HUES48 (cell line): ENCODE measurements around the gene MTOR.
A peak's percentile ranks its signal among the peaks of the same experiment; 100 is the strongest.

ENCODE experiments used
- H3K27ac ChIP-seq: one replicate; pipeline ENCODE4 v1.7.0; 2013; ENCODE audit warnings: low read depth, low read length, inconsistent platforms
- H3K27me3 ChIP-seq: 2 replicates; pipeline ENCODE4 v1.6.1; 2013; ENCODE audit warnings: mild to moderate bottlenecking, low read length; ENCODE audit not compliant: control insufficient read depth, insufficient read depth
- H3K36me3 ChIP-seq: 2 replicates; pipeline ENCODE4 v1.6.1; 2013; ENCODE audit warnings: low read length; ENCODE audit not compliant: control insufficient read depth, insufficient read depth
- H3K4me1 ChIP-seq: 2 replicates; pipeline ENCODE4 v1.6.1; 2013; ENCODE audit warnings: mild to moderate bottlenecking, low read length; ENCODE audit not compliant: control insufficient read depth, insufficient read depth
- H3K4me3 ChIP-seq: 2 replicates; pipeline ENCODE4 v1.5.1; 2013; ENCODE audit warnings: mild to moderate bottlenecking, low read depth, low read length
- H3K9ac ChIP-seq: 2 replicates; pipeline ENCODE4 v1.6.1; 2013; ENCODE audit warnings: mild to moderate bottlenecking, low read depth, low read length, moderate library complexity
- H3K9me3 ChIP-seq: 2 replicates; pipeline ENCODE4 v1.6.1; 2013; ENCODE audit warnings: low read length; ENCODE audit not compliant: control insufficient read depth, insufficient read depth

MTOR gene

GRCh38 chr1:11059968-11060830 lies 202.2 kb downstream of the MTOR start, which contains the start of gene SRM:
SRM (minus strand) TSS chr1:11060018; CDS start chr1:11059943, 75 bp downstream.
- peak within 1 kb of the TSS; percentile 87 for H3K4me3 ChIP-seq
- no peaks in the 10 kb centered on the region for H3K9me3 ChIP-seq
- H3K27ac ChIP-seq: peak within 1 kb of the TSS; percentile 81
- H3K36me3 ChIP-seq: peaks cover 36% of the 10 kb centered on the region
- H3K27me3 ChIP-seq: no peaks in the 10 kb centered on the region
- peak within 1 kb of the TSS; percentile 84 for H3K9ac ChIP-seq
- H3K4me1 ChIP-seq: peaks cover 3% of the 10 kb centered on the region; the same call in 1 of the 2 replicates

DNA sequence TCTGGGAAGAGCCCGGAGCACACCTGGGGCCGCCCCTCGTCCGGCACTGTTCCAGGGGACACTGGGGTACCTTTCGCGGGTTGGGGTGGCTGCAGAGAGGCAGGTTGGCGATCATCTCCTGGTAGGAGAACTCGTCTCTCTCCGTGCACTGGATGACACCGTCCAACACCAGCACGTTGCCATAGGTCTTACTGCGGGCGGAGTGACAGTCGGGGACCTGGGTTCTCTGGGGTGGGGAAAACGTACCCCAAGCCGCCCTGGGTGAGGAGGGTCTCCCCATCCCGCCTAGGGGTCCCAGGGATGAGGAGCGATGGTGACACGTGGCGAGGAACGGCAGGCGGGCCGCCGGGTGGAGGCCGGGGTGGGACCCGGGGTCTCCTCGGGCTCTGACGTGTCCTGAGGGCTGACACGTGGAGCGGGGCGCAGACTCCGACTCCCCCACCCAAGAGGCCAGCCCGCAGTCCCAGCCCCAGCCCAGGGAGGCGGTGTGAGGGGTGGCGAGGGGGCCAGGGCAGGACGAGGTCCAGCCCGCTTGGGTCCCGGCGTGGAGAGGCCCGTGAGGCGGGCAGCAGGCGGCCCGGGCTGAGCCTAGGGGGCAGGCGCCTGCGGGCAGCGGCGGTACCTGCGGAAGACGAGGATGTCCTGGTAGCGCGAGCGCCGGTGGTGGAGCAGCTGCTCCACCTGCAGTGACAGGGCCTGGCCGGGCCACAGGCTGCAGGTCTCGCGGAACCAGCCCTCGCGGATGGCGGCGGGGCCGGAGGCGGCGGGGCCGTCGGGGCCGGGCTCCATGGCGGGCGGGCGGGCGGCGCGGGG lies 203.0 kb downstream of the MTOR start:
- H3K27ac ChIP-seq: peak overlapping the region; percentile 59

DNA sequence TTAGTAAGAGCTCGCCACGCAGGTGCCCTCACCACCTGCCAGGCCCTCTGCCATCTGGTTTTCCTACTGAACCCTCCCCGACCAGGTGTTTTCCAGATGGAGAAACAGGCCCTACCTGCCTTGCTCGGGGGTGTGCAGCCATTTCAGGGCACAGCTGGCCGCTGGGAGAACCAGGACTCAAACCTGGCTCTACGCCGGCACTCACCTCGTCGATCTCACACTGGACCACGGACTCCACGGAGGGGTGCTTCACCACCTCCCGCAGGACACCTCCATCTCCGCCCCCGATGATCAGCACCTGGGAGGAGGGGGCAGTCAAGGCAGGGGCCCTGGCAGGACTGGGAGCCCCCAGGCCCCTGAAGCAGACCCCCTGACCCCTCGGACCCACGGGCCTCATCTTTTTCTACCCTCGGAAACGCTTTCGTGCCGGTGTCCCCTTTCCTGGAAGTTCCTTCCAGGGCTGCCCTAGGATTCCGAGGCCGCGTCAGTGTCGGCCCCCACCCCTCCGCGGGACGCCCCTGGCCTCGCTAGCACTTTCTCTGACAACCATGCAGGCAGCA lies 203.7 kb downstream of the MTOR start:
- peak overlapping the region; percentile 84 for H3K4me3 ChIP-seq
- no peak overlapping the region for H3K27ac ChIP-seq
- H3K9me3 ChIP-seq: no peaks in the 10 kb centered on the region
- H3K4me1 ChIP-seq: peaks cover 3% of the 10 kb centered on the region
- no peaks in the 10 kb centered on the region for H3K27me3 ChIP-seq
- peak overlapping the region; percentile 69; the same call in 1 of the 2 replicates for H3K9ac ChIP-seq
- peaks cover 36% of the 10 kb centered on the region for H3K36me3 ChIP-seq

More for the DNA sequence above, 203.0 kb downstream of the MTOR start:
- Histone ChIP-seq H3K4me1 (peaks cover 3% of the 10 kb centered on the region; the same call in 1 of the 2 replicates), H3K36me3 (peaks cover 34% of the 10 kb centered on the region), H3K9ac (peak overlapping the region; percentile 69), H3K9me3 (no peaks in the 10 kb centered on the region), H3K4me3 (peak overlapping the region; percentile 84), H3K27me3 (no peaks in the 10 kb centered on the region)

- no peaks in the 10 kb centered on the region for H3K27me3 ChIP-seq
- no peak overlapping the region for H3K27ac ChIP-seq
- H3K4me3 ChIP-seq: no peak overlapping the region
- no peak overlapping the region for H3K9ac ChIP-seq
- peaks cover 10% of the 10 kb centered on the region for H3K4me1 ChIP-seq
- no peaks in the 10 kb centered on the region for H3K9me3 ChIP-seq
- H3K36me3 ChIP-seq: peaks cover 31% of the 10 kb centered on the region
Measured at GRCh38 chr1:11058026-11058425, 204.3 kb downstream of the MTOR start.

GRCh38 chr1:11057477-11057876 lies 204.9 kb downstream of the MTOR start:
- Histone ChIP-seq H3K27ac (no peak overlapping the region), H3K9ac (no peak overlapping the region), H3K9me3 (no peaks in the 10 kb centered on the region), H3K27me3 (no peaks in the 10 kb centered on the region), H3K4me1 (peaks cover 14% of the 10 kb centered on the region), H3K36me3 (peaks cover 28% of the 10 kb centered on the region), H3K4me3 (no peak overlapping the region)
